Nephron (organoid): Measurements from ENCODE around the gene CADPS.
"Not testable (repeated sequence)": the region's sequence is repeated elsewhere in the genome, so short reads cannot be mapped to it uniquely, and the experiment has no call there.

Source experiments
- H3K27ac Mint-ChIP-seq, 3 experiments: 2 replicates each; pipeline ENCODE4 v1.8.0; 2020; ENCODE audit warnings: mixed read lengths in 3 of 3, mild to moderate bottlenecking in 2 of 3, moderate library complexity in 1 of 3
- H3K27me3 Mint-ChIP-seq: 2 replicates; pipeline ENCODE4 v1.8.0; 2021; ENCODE audit warnings: low read depth, mild to moderate bottlenecking, moderate library complexity, mixed read lengths
- H3K36me3 Mint-ChIP-seq: 2 replicates; pipeline ENCODE4 v1.8.0; 2020; ENCODE audit warnings: low read depth, mixed read lengths
- H3K4me1 Mint-ChIP-seq: 2 replicates; pipeline ENCODE4 v1.8.0; 2020; ENCODE audit warnings: mixed read lengths
- H3K4me3 Mint-ChIP-seq, 3 experiments: 2 replicates each; pipeline ENCODE4 v1.8.0; 2020; ENCODE audit warnings: mild to moderate bottlenecking in 3 of 3, mixed read lengths in 3 of 3, moderate library complexity in 2 of 3
- H3K9me3 Mint-ChIP-seq: 2 replicates; pipeline ENCODE4 v1.8.0; 2020; ENCODE audit warnings: mixed read lengths
- TF ChIP-seq, protein P1 (sequence below), 3 experiments: fragments of 200-600 bp; sonication (generic); IDR thresholded peaks; one replicate each; pipeline ENCODE4 v1.5.0; 2021; ENCODE audit warnings: antibody characterized with exemption in 3 of 3; ENCODE audit not compliant: unreplicated experiment in 3 of 3

The CADPS gene

GRCh38 chr3:62584636-62585035 is 290.6 kb downstream of the CADPS start:
- TF ChIP-seq, protein P1, sequence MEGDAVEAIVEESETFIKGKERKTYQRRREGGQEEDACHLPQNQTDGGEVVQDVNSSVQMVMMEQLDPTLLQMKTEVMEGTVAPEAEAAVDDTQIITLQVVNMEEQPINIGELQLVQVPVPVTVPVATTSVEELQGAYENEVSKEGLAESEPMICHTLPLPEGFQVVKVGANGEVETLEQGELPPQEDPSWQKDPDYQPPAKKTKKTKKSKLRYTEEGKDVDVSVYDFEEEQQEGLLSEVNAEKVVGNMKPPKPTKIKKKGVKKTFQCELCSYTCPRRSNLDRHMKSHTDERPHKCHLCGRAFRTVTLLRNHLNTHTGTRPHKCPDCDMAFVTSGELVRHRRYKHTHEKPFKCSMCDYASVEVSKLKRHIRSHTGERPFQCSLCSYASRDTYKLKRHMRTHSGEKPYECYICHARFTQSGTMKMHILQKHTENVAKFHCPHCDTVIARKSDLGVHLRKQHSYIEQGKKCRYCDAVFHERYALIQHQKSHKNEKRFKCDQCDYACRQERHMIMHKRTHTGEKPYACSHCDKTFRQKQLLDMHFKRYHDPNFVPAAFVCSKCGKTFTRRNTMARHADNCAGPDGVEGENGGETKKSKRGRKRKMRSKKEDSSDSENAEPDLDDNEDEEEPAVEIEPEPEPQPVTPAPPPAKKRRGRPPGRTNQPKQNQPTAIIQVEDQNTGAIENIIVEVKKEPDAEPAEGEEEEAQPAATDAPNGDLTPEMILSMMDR (IDR thresholded peaks at IDR 0.05; ENCODE audit: unreplicated experiment in 3 of 3) = no peak
- no peaks in the 10 kb centered on the region for H3K27me3 Mint-ChIP-seq
- H3K27ac Mint-ChIP-seq = no peak overlapping the region
- no peaks in the 10 kb centered on the region for H3K4me1 Mint-ChIP-seq
- H3K9me3 Mint-ChIP-seq = peaks cover 18% of the 10 kb centered on the region
- H3K36me3 Mint-ChIP-seq = peaks cover under 1% of the 10 kb centered on the region
- H3K4me3 Mint-ChIP-seq = no peak overlapping the region

- TF ChIP-seq, protein P1 (IDR thresholded peaks at IDR 0.05; ENCODE audit: unreplicated experiment in 3 of 3) = no peak
- Mint-ChIP-seq H3K4me1 (no peaks in the 10 kb centered on the region), H3K27ac (no peak overlapping the region), H3K36me3 (peaks cover 8% of the 10 kb centered on the region), H3K9me3 (peaks cover 31% of the 10 kb centered on the region), H3K4me3 (no peak overlapping the region), H3K27me3 (no peaks in the 10 kb centered on the region)
These were observed 292.6 kb downstream of the CADPS start for GRCh38 chr3:62582495-62583172.

DNA sequence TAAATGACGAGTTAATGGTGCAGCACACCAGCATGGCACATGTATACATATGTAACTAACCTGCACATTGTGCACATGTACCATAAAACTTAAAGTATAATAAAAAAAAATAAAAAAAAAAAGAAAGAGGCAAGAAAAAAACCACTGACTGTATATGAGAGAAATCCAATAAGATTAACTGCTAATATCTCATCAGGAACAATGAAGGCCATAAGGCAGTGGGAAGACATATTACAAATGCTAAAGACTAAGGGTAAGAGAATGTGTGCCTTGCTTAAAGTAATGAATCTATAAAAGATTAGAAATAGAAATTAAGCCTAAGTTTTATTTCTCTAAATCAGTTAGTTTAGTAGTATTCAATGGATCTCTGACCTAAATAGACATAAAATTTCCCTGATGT is 294.7 kb downstream of the CADPS start:
- H3K4me1 Mint-ChIP-seq, H3K27me3 Mint-ChIP-seq, H3K36me3 Mint-ChIP-seq, H3K27ac Mint-ChIP-seq, H3K4me3 Mint-ChIP-seq: not testable (repeated sequence)
- peaks cover 36% of the 10 kb centered on the region for H3K9me3 Mint-ChIP-seq

- no peak overlapping the region for H3K4me3 Mint-ChIP-seq
- TF ChIP-seq, protein P1 (IDR thresholded peaks at IDR 0.05; ENCODE audit: unreplicated experiment in 3 of 3) = no peak
- H3K4me1 Mint-ChIP-seq = no peaks in the 10 kb centered on the region
- H3K36me3 Mint-ChIP-seq = peaks cover 9% of the 10 kb centered on the region
- no peak overlapping the region for H3K27ac Mint-ChIP-seq
- peaks cover 27% of the 10 kb centered on the region for H3K9me3 Mint-ChIP-seq
- H3K27me3 Mint-ChIP-seq = no peaks in the 10 kb centered on the region
These were observed 298.1 kb downstream of the CADPS start for GRCh38 chr3:62577153-62577552.

- H3K27me3 Mint-ChIP-seq = no peaks in the 10 kb centered on the region
- no peaks in the 10 kb centered on the region for H3K4me1 Mint-ChIP-seq
- peaks cover 6% of the 10 kb centered on the region for H3K36me3 Mint-ChIP-seq
- H3K4me3 Mint-ChIP-seq = no peak overlapping the region
- H3K9me3 Mint-ChIP-seq = peaks cover 15% of the 10 kb centered on the region
- TF ChIP-seq, protein P1 (IDR thresholded peaks at IDR 0.05; ENCODE audit: unreplicated experiment in 3 of 3) = no peak
- H3K27ac Mint-ChIP-seq = no peak overlapping the region
These were observed 300.8 kb downstream of the CADPS start for GRCh38 chr3:62574266-62574898.

DNA sequence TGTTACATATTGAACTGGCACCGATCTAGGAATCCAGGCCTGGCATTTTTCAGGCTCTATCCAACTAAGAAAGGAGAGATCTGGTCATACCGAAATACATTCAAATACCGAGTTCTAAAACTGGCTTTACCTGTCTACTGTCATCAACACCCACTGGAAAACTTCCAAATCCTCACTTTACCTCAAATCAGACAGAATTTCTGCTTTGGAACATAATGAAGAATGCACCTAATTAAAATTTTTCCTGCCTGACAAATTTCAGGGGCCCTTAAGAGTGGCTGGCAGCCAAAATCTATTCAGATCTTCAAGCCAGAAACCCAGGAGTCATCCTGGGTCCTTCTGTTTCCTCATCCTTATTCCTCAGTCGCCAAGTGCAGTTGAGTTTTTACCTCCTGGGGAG is 303.3 kb downstream of the CADPS start:
- Mint-ChIP-seq H3K27me3 (peaks cover 4% of the 10 kb centered on the region), H3K27ac (no peak overlapping the region), H3K36me3 (no peaks in the 10 kb centered on the region), H3K4me3 (no peak overlapping the region), H3K9me3 (no peaks in the 10 kb centered on the region), H3K4me1 (no peaks in the 10 kb centered on the region)
- TF ChIP-seq, protein P1 (IDR thresholded peaks at IDR 0.05; ENCODE audit: unreplicated experiment in 3 of 3) = no peak
